NCI-H345 (cell line): ENCODE data around the gene C19orf38.
"Not testable (repeated sequence)": the region's sequence is repeated elsewhere in the genome, so short reads cannot be mapped to it uniquely, and the experiment has no call there.

Experiments
- DNase-seq: peaks from one replicate; lab custom pipeline; 2025; lab: John Stamatoyannopoulos, UW

The C19orf38 gene

DNA sequence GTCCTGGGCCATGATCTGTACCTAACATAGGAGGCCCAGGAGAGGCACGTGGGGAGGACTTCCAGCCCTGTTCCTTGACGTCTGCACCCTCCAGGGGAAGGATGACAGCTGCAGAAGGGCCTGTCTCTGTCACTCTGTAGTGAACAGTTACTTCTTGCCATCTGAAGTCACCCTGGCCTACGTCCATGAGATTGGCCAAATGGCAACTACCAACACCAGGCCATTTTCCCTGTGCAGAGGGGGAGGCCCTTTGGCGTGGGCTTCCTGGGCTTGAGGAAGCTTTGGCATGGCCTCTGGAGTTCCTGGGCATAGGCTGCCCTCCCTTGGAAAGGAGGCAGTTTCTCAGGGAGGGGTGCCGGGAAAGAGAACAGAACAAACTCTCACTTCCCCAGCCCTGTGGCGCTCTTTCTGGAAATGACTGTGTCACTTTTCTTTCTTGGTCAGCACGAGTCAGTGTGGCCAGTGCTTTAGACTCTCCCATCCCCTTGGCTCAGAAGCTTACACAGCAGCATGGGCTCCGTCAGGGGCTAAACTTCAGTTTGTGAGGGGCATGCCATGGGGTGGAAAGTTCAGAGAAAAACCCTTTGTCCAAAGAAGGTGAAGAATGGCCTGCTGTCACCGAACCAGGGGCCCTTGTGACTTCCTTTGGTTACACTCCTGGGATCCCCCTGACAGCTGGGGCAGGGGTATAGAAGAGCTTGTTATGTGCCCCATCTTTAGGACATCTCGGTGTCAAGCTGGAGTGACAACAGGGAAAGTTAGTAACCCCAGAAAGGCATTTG lies 28.4 kb downstream of the C19orf38 start:
- DNase-seq, result no peak

DNA sequence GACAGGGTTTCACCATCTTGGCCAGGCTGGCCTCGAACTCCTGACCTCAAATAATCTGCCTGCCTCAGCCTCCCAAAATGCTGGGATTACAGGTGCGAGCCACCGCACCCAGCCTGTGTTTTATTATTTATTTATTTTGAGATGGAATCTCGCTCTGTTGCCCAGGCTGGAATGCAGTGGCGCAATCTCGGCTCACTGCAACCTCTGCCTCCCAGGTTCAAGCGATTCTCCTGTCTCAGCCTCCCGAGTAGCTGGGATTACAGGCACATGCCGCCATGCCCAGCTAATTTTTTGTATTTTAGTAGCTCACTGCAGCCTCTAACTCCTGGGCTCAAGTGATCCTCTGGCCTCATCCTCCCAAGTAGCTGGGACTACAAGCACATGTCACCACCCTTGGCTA lies 29.4 kb downstream of the C19orf38 start:
- not testable (repeated sequence) for DNase-seq

DNA sequence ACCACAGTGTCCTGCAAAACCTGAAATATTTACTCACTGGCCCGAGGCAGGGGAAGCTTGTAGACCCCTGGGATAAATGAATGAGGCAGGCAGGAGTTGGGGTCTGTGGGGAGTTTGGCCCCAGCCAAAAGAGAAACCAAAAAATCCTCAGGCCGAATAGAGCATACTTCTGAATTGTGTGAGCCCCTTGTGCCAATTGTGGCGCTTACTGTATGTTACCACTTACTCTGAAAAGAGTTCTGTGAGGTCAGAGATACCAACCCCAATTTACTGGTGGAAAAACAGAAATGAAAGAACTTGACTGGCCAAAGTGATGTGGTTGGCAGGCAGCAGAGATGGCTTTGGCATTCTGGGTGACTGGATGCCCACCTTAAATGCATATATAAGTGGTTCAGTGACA lies 30.0 kb downstream of the C19orf38 start:
- DNase-seq, result no peak

DNA sequence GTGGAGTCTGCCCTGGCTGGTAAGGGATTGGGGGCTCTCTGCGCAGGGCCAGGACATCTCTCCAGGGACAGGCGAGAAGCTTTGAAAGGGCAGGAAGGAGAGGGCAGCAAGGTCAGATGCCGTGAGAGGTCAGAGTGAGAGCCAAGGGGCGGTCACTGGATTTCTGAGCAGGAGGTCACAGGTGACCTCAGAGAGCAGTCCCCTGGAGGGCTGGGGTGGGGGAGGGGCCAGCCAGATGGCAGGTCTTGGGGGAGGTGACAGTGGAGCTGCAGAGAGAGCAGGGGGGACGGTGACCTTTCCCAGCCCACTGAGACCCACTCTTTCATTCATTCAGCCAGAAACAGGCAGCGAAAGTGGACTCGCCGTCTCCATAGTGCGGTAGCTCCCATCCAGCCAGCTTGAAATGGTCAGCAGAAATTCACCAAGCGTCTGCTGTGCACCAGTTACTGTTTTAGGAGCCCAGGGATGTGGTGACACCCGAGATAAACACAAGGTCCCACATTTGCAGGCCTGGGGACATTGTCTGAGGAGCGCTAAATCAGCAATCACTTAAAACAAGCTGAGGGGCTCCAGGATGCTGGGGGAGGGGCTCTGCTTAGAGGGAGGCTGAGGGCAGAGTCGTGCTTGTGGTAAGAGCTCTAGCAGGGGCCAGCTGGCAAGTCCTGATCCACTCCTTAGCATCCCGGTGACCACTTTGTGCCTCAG lies 33.3 kb downstream of the C19orf38 start:
- no peak for DNase-seq

DNA sequence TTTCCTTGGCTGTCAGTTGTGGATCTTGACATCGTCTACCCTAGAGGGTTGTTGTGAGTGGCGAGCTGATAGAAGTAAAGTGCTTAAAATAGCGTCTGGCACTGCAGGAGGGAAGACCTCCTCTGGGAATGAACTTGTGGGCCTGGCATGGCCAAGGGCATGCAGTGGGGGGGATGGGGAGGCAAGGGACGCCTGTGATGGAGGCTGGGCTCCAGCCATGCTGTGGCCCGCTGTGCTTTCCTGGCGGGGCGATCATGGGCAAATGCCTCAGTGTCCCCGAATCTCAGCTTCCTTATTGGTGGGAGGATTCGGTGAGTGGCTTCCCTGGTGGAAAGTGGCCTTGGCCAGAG lies 33.9 kb downstream of the C19orf38 start:
- no peak for DNase-seq

DNA sequence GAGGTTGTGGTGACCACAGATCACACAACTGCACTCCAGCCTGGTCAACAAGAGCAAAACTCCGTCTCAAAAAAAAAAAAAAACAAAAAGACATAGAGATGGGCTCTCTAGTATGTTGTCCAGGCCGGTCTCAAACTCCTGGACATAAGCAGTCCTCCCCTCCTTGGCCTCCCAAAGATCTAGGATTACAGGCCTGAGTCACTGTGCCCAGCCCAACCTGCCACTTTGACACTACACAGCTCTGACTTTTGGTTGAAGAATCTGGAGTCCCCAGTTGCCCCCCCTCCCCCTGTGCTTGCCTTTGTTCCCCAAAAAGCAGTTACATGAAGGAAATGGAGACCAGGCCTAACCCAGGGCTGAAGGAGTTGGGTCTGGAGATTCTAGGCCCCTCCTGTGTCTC lies 36.1 kb downstream of the C19orf38 start:
- DNase-seq, result no peak

DNA sequence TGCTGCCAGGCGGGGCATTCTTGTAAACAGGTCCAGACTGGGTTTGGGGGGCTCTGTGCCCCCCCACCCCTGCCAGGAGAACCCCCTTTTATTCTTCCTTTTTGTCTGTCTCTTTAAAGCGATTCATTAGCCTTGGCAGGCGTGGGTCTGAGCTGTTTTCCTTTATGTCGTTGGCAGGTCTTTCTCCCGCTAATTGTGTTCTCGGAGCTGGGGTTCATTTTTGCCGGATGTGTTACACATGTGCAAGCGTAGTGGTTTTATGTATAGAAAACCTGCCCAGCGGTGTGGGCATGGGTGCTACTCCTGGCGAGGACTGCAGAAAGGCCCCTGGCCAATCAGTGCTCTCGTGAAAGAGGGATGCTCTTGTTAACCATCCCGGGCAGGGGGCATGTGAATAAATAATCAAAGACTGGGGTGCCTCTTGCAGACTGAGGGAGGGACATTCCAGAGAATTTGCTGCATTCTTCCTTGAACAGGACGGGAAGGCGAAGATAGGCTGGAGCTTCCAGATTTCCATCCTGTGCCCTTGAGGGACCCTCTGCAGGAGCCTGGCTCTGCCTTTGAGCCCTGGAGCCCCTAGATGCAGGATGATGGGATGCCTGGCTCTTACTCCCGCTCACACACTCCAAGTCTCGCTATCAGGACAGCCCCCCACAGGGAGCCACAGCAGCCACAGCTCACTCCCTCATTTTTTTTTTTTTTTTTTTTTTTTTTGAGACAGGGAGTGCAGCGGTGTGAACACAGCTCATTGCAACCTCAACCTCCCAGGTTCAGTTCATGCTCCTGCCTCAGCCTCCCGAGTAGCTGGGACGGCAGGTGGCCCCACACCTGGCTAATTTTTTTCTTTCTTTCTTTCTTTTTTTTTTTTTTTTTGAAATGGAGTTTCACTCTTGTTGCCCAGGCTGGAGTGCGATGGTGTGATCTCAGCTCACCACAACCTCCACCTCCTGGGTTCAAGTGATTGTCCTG lies 37.3 kb downstream of the C19orf38 start:
- no peak for DNase-seq

DNA sequence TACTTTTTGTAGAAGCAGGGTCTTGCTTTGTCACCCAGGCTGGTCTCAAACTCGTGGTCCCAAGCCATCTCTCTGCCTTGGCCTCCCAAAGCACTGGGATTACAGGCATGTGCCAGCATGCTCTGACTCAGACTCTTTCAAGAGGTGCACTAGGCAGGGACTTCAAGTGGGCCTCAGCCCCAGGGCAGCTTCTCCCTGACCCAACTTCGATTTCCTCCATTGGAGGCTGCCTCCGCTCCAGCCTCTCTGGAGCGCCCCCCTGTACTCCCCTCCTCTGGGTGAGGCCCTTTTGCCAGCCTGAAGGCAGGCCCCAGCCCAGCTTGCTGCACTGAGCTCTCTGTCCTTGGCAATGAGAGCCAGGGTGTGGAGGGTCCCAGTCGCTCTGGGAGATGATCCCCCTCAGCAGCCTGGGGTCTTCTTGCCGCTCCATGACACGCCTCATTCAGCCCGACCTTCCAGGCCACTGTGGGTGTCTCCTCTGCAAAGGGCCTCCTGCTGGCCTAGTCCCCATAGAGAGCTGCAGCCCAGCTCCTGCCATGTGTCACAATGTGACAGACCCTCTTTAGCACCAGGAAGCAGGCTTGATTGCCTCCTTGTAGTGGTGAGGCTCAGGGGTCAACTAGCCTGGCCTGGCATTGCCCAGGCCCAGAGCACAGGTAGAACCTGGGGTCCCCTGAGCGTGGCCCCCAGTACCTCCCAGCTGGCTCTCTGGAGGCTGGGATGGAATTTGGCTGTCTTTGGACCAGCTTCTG lies 39.6 kb downstream of the C19orf38 start:
- no peak for DNase-seq

DNA sequence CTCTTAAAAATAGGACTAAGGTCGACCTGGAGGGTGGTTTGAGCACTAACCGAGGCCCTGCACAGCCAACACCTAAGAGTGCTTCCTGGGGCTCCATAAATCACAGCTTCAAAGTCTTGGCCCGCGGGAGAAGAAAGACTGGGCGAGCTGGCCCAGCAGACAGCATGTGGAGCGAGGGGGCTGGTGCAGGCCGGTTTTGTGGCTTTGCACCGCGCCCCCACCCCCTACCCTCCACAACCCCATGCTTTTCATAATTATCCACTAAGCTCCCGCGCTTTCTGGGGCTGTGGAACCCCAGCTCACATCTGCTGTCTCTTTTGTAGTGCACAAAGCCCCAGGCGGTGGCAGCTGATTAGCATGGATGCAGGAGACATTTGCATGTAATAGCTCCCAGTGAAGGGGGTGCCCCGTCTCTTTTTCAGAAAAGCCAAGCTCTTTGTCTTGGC lies 40.2 kb downstream of the C19orf38 start:
- DNase-seq, result no peak

DNA sequence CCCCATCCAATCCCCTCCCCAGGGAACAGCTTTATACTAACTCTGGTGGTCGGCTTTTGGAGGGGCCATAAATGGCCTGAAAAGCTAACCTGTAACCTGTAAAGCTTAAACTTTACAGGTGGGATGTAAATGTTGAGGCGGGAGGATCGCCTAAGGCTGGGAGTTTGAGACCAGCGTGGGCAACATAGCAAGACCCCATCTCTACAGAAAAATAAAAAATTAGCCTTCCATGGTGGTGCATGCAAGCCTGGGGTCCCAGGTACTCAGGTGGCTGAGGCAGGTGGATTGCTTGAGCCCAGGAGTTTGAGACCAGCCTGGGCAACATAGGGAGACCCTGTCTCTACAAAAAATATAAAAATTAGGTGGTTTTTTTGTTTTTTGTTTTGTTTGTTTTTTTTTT lies 41.7 kb downstream of the C19orf38 start:
- DNase-seq, result no peak

DNA sequence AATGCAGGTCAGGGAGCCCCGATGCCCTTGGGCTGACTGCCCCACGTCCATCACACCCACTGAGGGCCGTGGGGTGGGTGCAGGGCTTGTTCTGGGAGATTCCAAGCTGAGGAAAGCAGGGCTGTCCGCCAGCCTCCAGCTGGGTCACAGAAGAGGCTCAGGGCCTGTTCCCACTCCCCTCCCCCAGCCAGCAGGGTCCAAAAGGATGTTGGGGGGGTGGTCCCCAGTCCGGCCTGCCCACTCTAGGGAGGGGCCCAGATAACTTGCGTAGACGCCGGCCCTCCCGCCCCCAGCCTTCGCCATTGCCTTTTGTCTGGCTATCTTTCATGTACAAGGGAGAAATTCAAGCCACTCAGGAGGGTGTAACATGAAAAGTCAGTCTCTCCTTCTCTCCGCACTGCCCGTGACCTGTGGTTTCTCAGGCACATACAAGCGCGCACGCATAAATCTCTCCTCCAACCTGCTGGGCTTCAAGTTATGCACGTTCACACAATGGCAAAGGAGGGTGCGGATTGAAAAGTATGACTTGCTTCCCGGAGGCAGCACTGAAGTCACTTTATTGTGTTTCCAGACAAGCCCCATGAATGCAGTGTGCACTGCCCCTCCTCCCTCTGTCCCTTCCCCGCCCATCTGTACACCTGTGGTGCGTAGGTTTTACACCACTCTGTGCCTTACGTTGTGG lies 43.3 kb downstream of the C19orf38 start:
- no peak for DNase-seq

DNA sequence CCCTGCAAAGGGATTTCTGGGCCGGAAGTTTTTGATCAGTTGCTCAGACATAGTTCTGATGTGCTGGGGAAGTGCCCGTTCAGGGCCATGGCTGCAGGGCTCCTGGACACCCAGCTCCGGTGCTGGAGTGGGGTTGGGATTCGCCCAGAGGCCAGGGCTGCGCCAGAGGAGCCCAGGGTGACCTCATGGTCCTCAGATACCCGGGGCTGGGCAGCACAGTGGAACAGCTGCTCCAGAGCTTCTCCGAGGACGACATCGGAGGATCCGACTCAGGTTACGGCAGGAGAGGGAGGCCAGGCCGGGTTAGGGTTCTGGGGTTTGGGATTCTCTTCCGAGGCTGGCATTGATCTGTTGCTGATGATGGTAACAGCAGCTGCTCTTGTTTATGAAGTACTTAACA lies 44.0 kb downstream of the C19orf38 start:
- no peak for DNase-seq

DNA sequence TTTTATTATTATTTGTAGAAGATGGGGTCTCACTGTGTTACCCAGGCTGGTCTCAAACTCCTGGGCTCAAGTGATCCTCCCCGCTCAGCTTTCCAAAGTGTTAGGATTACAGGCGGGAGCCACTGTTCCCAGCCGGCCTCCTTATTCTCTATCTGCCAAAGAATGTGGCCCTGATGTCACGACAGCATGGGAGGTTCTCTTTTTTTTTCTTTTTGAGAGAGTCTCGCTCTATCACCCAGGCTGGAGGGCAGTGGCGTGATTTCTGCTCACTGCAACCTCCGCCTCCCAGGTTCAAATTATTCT lies 46.6 kb downstream of the C19orf38 start:
- no peak for DNase-seq

DNA sequence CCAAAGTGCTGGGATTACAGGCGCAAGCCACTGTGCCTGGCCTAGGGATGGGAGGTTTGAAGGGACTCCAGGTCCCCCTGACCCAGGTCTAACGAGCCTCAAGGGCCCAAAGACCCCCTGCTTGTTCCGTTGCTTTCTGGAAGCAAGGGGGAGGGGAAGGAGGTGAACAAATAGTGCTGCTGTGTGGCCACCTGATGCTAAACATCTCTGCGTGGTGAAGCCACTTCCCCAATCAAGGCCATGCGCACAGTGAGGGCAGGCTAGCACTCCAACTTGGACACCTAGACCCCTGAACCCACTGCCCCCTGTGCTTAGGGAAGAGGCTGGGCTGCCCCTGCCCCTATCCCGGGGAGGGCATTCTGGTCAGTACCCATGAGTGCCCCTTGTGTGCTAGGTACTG lies 47.1 kb downstream of the C19orf38 start:
- DNase-seq, result no peak

DNA sequence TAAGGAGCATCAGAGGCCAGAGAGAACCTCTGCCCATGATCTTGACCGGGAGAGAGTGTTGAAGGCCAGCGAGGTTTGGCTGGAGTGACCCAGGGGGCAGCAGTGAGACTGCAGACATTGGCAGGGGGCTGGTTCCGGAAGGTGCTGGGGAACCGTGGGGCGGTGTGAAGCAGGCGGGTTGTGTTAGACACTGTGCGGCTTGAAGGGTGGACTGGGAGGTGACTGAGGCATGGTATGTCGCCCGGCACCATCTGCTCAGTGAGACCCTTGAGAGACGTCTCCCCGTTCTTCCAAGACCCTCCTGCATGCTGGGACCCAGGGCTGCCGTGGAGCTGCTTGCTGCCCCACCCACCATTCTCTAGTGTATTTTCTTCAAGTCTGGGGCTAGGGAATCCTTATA lies 47.7 kb downstream of the C19orf38 start:
- DNase-seq, result no peak

DNA sequence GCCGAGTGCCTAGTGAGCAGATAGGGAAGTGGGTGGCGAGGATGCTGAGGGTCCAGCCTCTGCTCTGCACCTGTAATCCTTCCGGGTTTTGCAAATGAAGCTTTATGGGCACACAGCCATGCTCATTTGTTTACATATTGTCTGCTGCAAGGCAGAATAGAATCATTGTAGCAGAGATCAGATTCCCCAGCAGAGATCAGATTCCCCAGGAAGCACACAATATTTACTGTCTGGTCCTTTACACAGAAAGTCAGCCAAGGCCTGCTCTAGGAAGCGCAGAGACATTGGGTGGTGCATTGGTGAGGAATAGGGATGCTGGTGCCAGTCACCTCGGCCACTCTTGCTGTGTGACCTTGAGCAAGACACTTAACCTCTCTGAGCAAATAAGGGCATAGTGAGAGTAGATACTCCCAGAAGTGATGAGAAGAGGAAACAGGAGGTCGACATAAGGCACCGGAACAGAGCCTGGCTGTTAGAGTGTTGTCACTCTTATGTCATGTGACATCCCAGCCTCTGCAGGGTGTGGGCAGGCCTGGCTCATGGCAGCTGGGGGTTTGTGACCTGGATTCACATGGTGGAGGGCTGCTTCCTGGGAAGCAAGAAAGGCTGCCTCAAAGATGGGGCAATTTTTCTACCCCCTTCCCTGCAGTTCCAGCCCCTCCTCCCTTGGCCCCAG lies 48.8 kb downstream of the C19orf38 start:
- peak; percentile 70 for DNase-seq

DNA sequence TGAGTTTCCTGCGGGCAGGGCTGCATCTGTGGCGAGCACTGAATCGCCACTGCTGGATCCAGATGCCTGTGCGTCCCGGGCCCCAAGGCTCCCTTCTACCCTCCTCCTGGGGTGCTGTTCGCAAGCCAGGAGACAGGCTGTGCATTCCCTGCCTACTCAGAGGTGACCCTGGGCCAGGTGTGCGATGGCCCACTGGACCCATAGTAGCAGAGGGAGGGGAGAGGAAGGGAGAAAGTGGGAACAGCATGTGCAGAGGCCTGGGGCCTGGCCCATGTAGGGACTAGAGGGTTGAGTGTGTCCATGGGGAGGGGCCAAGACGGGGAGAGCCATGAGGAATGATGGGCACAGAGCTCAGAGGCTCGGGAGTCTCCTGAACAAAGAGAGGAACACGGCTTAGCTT lies 50.4 kb downstream of the C19orf38 start:
- no peak for DNase-seq

DNA sequence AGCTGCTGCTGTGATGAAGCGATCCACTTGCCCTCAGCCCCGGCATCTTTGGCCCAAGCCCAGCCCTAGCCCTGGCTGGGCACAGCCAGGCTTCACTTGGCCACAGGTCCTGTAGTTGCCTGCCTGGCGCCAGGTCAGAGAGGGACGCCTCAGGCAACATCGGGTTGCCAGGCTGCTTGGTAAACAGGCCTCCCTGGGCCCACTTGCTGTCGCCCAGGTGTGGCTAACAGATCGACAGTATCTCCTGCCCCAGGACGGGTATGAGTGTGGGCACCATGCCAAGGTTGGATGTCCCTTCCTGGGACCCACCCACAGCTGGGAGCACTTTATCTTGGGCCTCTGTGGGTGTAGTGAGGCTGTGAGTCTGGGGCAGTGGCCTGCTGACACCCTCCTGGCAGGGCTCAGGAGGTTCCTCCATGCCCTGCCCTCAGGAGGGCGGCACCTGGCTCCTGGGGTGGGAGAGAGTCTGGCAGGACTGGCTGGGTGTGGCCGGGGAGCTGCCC lies 51.0 kb downstream of the C19orf38 start:
- DNase-seq, result peak; percentile 42

DNA sequence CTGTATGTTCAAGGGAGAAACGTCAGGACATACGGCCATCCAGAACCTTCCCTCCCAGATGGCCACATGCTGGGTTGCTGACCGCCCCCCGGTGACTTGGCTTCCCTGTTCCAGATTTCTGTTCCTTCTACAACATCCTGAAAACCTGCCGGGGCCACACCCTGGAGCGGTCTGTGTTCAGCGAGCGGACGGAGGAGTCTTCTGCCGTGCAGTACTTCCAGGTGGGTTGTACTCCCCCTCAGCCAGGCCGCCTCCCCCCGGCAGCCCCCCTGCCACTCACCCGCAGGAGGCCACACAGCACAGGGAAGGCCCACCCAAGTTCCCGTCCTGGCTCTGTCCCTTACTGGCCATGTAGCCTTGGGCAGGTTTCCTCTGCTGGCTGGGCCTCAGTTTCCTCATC lies 59.7 kb downstream of the C19orf38 start:
- no peak for DNase-seq

DNA sequence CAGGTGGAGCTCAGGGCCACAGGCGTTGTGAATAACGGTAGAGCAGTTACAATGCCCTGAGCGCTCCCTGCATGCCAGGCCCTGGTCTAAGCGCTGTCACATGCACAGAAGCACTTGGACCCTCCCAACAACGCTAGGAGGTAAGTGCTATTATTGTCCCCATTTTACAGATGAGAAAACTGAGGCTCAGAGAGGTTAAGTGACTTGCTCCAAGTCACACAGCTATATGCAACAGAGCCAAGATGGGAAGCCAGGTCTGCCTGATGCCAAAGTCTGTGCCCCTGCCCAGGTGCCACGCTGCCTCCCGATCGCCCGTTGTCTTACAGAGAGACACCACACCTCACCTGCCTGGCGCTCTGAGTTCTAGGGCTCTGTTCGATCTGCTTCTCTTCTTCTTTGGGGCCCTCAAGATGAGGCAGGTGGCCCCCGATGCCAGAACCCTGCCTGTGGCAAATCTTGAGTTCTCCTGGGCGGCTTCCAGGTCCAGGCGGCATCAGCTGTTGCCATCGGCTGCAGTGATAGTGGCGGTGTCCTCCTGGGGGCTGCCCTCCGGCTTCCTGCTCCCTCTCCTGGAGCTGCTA lies 60.3 kb downstream of the C19orf38 start:
- no peak for DNase-seq
